HFFc6 (cell line): ENCODE data around the gene FAM200C. TPM values are rescaled to one million over a fixed set of nuclear protein-coding genes. Genes with fewer than 3 reads are reported as not detected.

Experiments used
- DNase-seq: peaks from one replicate; pipeline ENCODE4 v3.0.0-alpha.2; 2018
- H3K27ac Mint-ChIP-seq: 2 replicates; pipeline ENCODE4 v1.8.0; 2020; ENCODE audit warnings: mild to moderate bottlenecking, mixed read lengths
- H3K27me3 Mint-ChIP-seq: 2 replicates; pipeline ENCODE4 v1.8.0; 2021; ENCODE audit warnings: mild to moderate bottlenecking, moderate library complexity, mixed read lengths; ENCODE audit not compliant: insufficient read depth
- H3K36me3 Mint-ChIP-seq: 2 replicates; pipeline ENCODE4 v1.8.0; 2021; ENCODE audit warnings: low read depth, mixed read lengths
- H3K4me1 Mint-ChIP-seq: 2 replicates; pipeline ENCODE4 v1.8.0; 2020; ENCODE audit warnings: low read depth, mixed read lengths
- H3K4me3 Mint-ChIP-seq: 2 replicates; pipeline ENCODE4 v1.8.0; 2020; ENCODE audit warnings: mild to moderate bottlenecking, moderate library complexity, mixed read lengths
- H3K9me3 Mint-ChIP-seq: 2 replicates; pipeline ENCODE4 v1.8.0; 2020; ENCODE audit warnings: mild to moderate bottlenecking, mixed read lengths
- CTCF ChIP-seq: fragments of 200-600 bp; sonication (generic); IDR thresholded peaks from 2 replicates; pipeline ENCODE4 v1.5.0; 2021; ENCODE audit warnings: antibody characterized with exemption, mild to moderate bottlenecking
- total RNA-seq, 6 experiments: library from RNA; stranded (reverse); fragmentation: NEBNext Ultra II Directional; extraction: Animal tissue kit (Norgen Biotek cat#: 25700); gene quantifications; 2 replicates in 1 of 6; 3 replicates in 5 of 6; pipeline ENCODE4 v1.2.3, GENCODE V29; 2021

FAM200C gene
- total RNA-seq, 6 experiments from 2014 or later: 1.9 to 3.0 (median 2.6) TPM

GRCh38 chr5:160360310-160360709, 39.5 kb downstream of the FAM200C start:
- no peak for DNase-seq
- Mint-ChIP-seq H3K9me3 (no peaks in the 10 kb centered on the region), H3K36me3 (no peaks in the 10 kb centered on the region), H3K4me1 (peaks cover 5% of the 10 kb centered on the region; the same call in 1 of the 2 replicates), H3K4me3 (no peak overlapping the region; the same call in 1 of the 2 replicates), H3K27ac (no peak overlapping the region), H3K27me3 (peaks cover 8% of the 10 kb centered on the region)
- TF ChIP-seq CTCF: no peak; the same call in 1 of the 2 replicates

- DNase-seq: no peak
These were observed 40.0 kb downstream of the FAM200C start for GRCh38 chr5:160359816-160360215.

GRCh38 chr5:160359242-160359641, 40.6 kb downstream of the FAM200C start:
- TF ChIP-seq CTCF: no peak
- H3K9me3 Mint-ChIP-seq: no peaks in the 10 kb centered on the region
- no peak overlapping the region for H3K27ac Mint-ChIP-seq
- peaks cover 8% of the 10 kb centered on the region for H3K27me3 Mint-ChIP-seq
- no peaks in the 10 kb centered on the region for H3K36me3 Mint-ChIP-seq
- H3K4me1 Mint-ChIP-seq: peaks cover 5% of the 10 kb centered on the region; the same call in 1 of the 2 replicates
- DNase-seq: no peak
- no peak overlapping the region for H3K4me3 Mint-ChIP-seq

More at GRCh38 chr5:160359816-160360215, 40.0 kb downstream of the FAM200C start:
- no peak for TF ChIP-seq CTCF
- Mint-ChIP-seq H3K27ac (no peak overlapping the region), H3K4me1 (peaks cover 5% of the 10 kb centered on the region; the same call in 1 of the 2 replicates), H3K4me3 (no peak overlapping the region; the same call in 1 of the 2 replicates), H3K27me3 (peaks cover 8% of the 10 kb centered on the region), H3K36me3 (no peaks in the 10 kb centered on the region), H3K9me3 (no peaks in the 10 kb centered on the region)

GRCh38 chr5:160357861-160358411, 41.9 kb downstream of the FAM200C start:
- H3K36me3 Mint-ChIP-seq: no peaks in the 10 kb centered on the region
- peaks cover 5% of the 10 kb centered on the region; the same call in 1 of the 2 replicates for H3K4me1 Mint-ChIP-seq
- H3K27me3 Mint-ChIP-seq: peaks cover 8% of the 10 kb centered on the region
- H3K27ac Mint-ChIP-seq: no peak overlapping the region
- H3K9me3 Mint-ChIP-seq: no peaks in the 10 kb centered on the region
- no peak for TF ChIP-seq CTCF
- H3K4me3 Mint-ChIP-seq: no peak overlapping the region
- no peak for DNase-seq

GRCh38 chr5:160357394-160357793, 42.5 kb downstream of the FAM200C start:
- H3K27me3 Mint-ChIP-seq: peaks cover 8% of the 10 kb centered on the region
- H3K4me3 Mint-ChIP-seq: no peak overlapping the region
- H3K4me1 Mint-ChIP-seq: peaks cover 5% of the 10 kb centered on the region; the same call in 1 of the 2 replicates
- no peak overlapping the region for H3K27ac Mint-ChIP-seq
- no peaks in the 10 kb centered on the region for H3K36me3 Mint-ChIP-seq
- DNase-seq: no peak
- no peaks in the 10 kb centered on the region for H3K9me3 Mint-ChIP-seq
- no peak for TF ChIP-seq CTCF
